Vagina (tissue), 2 donors: Measurements from ENCODE around the gene COBL. TPM values are rescaled to one million over a fixed set of nuclear protein-coding genes. Genes with fewer than 3 reads are reported as not detected.
A peak's percentile ranks its signal among the peaks of the same experiment; 100 is the strongest.

ENCODE experiments used
- DNase-seq, 2 donors: peaks; one replicate each; pipeline ENCODE4 v3.0.0-alpha.2; 2017; ENCODE audit errors: extremely low spot score in 2 of 2
- H3K27ac ChIP-seq: fragments of 200-600 bp; sonication (generic); one replicate; pipeline ENCODE4 v1.5.1; 2019
- H3K27me3 ChIP-seq: fragments of 200-600 bp; sonication (generic); one replicate; pipeline ENCODE4 v1.5.1; 2019
- H3K36me3 ChIP-seq, 2 donors: fragments of 200-600 bp; sonication (generic); one replicate each; pipeline ENCODE4 v1.5.1; 2017 to 2019
- H3K4me1 ChIP-seq: fragments of 200-600 bp; sonication (generic); one replicate; pipeline ENCODE4 v1.5.1; 2019
- H3K4me3 ChIP-seq, 2 donors: fragments of 200-600 bp; sonication (generic); 1 replicate in 1 of 2; 2 replicates in 1 of 2; pipeline ENCODE4 v1.5.1; 2016 to 2019
- H3K9me3 ChIP-seq: fragments of 200-600 bp; sonication (generic); one replicate; pipeline ENCODE4 v1.5.1; 2019
- CTCF ChIP-seq, 3 experiments: fragments of 450-650 bp in 2 of 3; fragments of 200-600 bp in 1 of 3; sonication (generic) in 1 of 3; IDR thresholded peaks; one replicate each; pipeline ENCODE4 v1.5.1; 2017 to 2019; ENCODE audit warnings: antibody characterized with exemption in 3 of 3, mild to moderate bottlenecking in 2 of 3, moderate library complexity in 2 of 3
- POLR2A ChIP-seq, 2 donors: fragments of 450-650 bp; IDR thresholded peaks; one replicate each; pipeline ENCODE4 v1.6.1; 2017; ENCODE audit warnings: antibody characterized with exemption in 2 of 2, mild to moderate bottlenecking in 2 of 2, moderate library complexity in 2 of 2
- POLR2AphosphoS5 ChIP-seq, 2 donors: sonication (generic); formaldehyde crosslinking; IDR thresholded peaks; one replicate each; pipeline ENCODE4 v1.9.0; 2017; ENCODE audit warnings: antibody characterized with exemption in 2 of 2, mild to moderate bottlenecking in 2 of 2, low read depth in 1 of 2; ENCODE audit not compliant: insufficient read depth in 1 of 2
- intact Hi-C: fragments of 100-400 bp; cut with DNase I; formaldehyde crosslinking; loops from one replicate; pipeline ENCODE4 v1.15.1; 2023
- total RNA-seq: library from RNA; depleted of rRNA; stranded (reverse); fragments of >200 nt; gene quantifications from one replicate; pipeline ENCODE4 v1.2.3, GENCODE V29; 2016

COBL gene
- total RNA-seq, 1 donor from 2014 or later: 9.3 TPM

DNA sequence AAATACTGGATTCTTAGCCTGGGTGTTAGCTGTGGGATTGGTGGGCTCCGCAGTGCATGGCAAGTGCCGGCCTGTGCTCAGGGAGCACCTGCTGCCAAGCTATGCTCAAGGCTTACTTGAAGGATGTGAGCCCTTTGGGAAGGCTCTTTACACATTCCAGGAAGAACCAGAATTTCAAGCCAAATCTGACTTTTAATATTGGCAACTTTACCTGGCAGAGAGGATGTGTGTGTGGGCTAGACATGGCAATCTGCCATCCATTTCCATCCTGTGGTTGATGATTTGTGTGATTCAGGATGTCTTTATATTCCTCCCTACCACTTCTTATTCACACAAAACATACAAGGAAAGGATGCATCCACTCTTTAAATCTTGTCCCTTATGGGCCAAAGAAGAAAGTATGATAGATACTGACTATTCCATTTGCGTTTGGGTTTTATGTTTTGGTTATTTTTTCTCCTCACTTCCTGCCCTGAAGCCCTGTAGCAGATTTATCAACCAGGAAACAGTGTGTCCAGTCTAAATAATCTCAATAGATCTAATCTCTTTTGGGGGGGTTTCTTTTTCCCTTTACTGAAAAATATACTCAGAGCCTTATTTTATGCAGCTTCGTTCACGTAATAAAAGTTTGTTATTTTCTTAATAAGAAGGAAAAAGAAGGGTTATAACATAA, 247.1 kb downstream of the COBL start:
- Histone ChIP-seq H3K4me3 (no peak overlapping the region), H3K27me3 (no peaks in the 10 kb centered on the region), H3K9me3 (no peaks in the 10 kb centered on the region), H3K36me3 (no peaks in the 10 kb centered on the region), H3K4me1 (no peaks in the 10 kb centered on the region), H3K27ac (no peak overlapping the region)
- intact Hi-C loops: loop anchor here (10.0 kb wide), 1 partner anchor 595 kb away; no protein-coding TSS in a partner anchor
- DNase-seq: no peak
- no peak for TF ChIP-seq POLR2AphosphoS5 (IDR thresholded peaks at IDR 0.05; ENCODE audit: insufficient read depth in 1 of 2, low read depth in 1 of 2)
- no peak for TF ChIP-seq CTCF (IDR thresholded peaks at IDR 0.05)
- no peak for TF ChIP-seq POLR2A (IDR thresholded peaks at IDR 0.05)

DNA sequence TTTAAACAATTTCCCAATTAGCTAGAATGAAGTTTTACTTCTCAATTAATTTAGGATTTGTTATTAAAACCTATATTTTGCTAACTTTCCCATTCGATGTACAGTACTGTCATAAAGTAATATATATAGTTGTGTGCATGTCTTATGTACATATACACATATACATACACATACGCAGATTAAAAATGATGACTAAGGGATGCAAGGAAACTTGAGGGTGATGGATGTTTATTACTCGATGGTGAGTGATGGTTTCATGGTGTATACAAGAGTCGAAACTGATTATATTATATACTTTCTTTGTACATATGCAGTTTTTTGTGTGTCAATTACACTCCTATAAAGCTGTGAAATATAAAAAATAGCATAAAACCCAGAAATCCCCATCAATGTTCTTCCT, 248.2 kb downstream of the COBL start:
- no peaks in the 10 kb centered on the region for H3K4me1 ChIP-seq
- no peak for DNase-seq
- no peaks in the 10 kb centered on the region for H3K27me3 ChIP-seq
- intact Hi-C loops: loop anchor here (10.0 kb wide), 1 partner anchor 594 kb away; no protein-coding TSS in a partner anchor
- no peak overlapping the region for H3K27ac ChIP-seq
- TF ChIP-seq POLR2AphosphoS5 (IDR thresholded peaks at IDR 0.05; ENCODE audit: insufficient read depth in 1 of 2, low read depth in 1 of 2): no peak
- TF ChIP-seq CTCF (IDR thresholded peaks at IDR 0.05): no peak
- no peak for TF ChIP-seq POLR2A (IDR thresholded peaks at IDR 0.05)
- H3K36me3 ChIP-seq: no peaks in the 10 kb centered on the region
- H3K4me3 ChIP-seq: no peak overlapping the region
- H3K9me3 ChIP-seq: no peaks in the 10 kb centered on the region

DNA sequence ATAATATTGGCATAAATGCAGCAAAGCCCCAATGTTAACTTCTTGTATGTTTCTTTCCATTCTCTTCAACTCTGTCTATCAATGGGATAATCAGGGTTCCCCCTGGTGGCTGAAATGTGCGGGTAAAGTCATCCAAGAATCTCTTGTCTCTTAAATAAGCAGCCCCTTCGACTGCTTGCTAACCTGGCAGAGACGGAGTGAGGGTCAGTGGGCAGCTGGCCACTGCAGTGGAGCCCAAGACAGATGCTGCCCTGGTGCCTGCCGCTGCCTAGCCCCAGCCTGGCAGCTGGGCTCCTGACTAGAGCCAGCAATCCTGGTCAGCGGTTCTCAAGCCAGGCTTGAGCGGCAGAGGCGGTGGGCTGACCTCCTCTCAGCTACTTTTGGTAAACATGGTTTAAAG, 248.9 kb downstream of the COBL start:
- no peak for DNase-seq
- H3K27me3 ChIP-seq: no peaks in the 10 kb centered on the region
- no peak overlapping the region for H3K4me3 ChIP-seq
- intact Hi-C loops: loop anchor here (10.0 kb wide), 1 partner anchor 593 kb away; no protein-coding TSS in a partner anchor
- TF ChIP-seq POLR2AphosphoS5 (IDR thresholded peaks at IDR 0.05; ENCODE audit: insufficient read depth in 1 of 2, low read depth in 1 of 2) (no peak), CTCF (IDR thresholded peaks at IDR 0.05) (peak; percentile 19 to 69 (median 66)), POLR2A (IDR thresholded peaks at IDR 0.05) (no peak)
- no peaks in the 10 kb centered on the region for H3K9me3 ChIP-seq
- H3K27ac ChIP-seq: no peak overlapping the region
- H3K36me3 ChIP-seq: no peaks in the 10 kb centered on the region
- no peaks in the 10 kb centered on the region for H3K4me1 ChIP-seq

DNA sequence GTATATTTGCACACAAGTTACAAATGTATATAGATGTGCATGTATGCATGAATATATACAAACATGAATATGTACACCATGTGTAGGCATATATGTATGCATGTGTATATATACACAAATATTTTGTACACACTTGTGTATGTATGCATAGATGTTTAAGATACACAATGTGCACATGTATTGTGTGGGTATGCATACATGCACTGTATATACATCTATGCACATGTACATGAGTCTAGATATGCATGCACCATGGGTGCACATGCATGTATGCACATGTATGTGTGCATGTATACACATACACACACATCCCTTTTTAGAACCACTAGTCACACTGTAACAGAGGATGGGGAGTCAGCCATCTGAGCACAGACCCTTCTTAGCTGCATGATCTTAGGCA, 249.4 kb downstream of the COBL start:
- DNase-seq: no peak
- intact Hi-C loops: loop anchor here (10.0 kb wide), 1 partner anchor 592 kb away; no protein-coding TSS in a partner anchor
- TF ChIP-seq CTCF (IDR thresholded peaks at IDR 0.05) (no peak), POLR2A (IDR thresholded peaks at IDR 0.05) (no peak), POLR2AphosphoS5 (IDR thresholded peaks at IDR 0.05; ENCODE audit: insufficient read depth in 1 of 2, low read depth in 1 of 2) (no peak)

DNA sequence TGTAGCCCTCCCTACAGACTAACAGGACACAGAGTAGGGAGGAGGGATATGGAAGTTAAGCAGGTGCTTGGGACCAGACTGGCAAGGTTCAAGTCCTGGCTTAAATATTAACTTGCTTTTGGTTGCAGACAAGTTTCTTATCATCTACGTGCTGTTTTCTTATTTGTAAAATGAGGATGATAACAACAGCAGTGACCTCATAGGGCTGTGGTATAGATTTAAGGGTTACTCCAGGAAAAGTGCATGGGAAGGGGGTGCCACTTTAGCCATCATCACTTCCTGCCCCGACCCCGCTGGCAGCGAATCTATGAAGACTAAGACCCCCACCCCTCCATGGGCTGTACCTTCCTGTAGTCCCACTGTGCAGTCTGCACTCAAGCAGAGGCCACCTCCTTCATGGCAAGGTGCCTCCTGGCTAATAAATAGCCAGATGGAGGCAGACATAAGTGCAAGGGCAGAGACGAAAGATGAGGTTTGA, 250.2 kb downstream of the COBL start:
- TF ChIP-seq POLR2A (IDR thresholded peaks at IDR 0.05) (no peak), POLR2AphosphoS5 (IDR thresholded peaks at IDR 0.05; ENCODE audit: insufficient read depth in 1 of 2, low read depth in 1 of 2) (no peak), CTCF (IDR thresholded peaks at IDR 0.05) (no peak)

More for the DNA sequence above, 249.4 kb downstream of the COBL start:
- no peaks in the 10 kb centered on the region for H3K36me3 ChIP-seq
- H3K4me3 ChIP-seq: no peak overlapping the region
- H3K27me3 ChIP-seq: no peaks in the 10 kb centered on the region
- no peak overlapping the region for H3K27ac ChIP-seq
- no peaks in the 10 kb centered on the region for H3K4me1 ChIP-seq
- no peaks in the 10 kb centered on the region for H3K9me3 ChIP-seq

More for the DNA sequence above, 250.2 kb downstream of the COBL start:
- DNase-seq: no peak
- H3K4me3 ChIP-seq: no peak overlapping the region
- intact Hi-C loops: loop anchor here (10.0 kb wide), 1 partner anchor 592 kb away; no protein-coding TSS in a partner anchor
- no peaks in the 10 kb centered on the region for H3K27me3 ChIP-seq
- H3K4me1 ChIP-seq: no peaks in the 10 kb centered on the region
- H3K9me3 ChIP-seq: no peaks in the 10 kb centered on the region
- H3K36me3 ChIP-seq: no peaks in the 10 kb centered on the region
- H3K27ac ChIP-seq: no peak overlapping the region
